H1 (cell line): ENCODE data around the gene USP24. TPM values are rescaled to one million over a fixed set of nuclear protein-coding genes. Genes with fewer than 3 reads are reported as not detected.

Source experiments
- CTCF ChIA-PET: fragments of 300-600 bp; sonication (Branson Sonifier 250); formaldehyde crosslinking; loops from one replicate; lab custom pipeline; 2021; ENCODE audit not compliant: partially characterized antibody; lab: Charles Lee
- POLR2A ChIA-PET: fragments of 300-600 bp; sonication (Branson Sonifier 250); formaldehyde crosslinking; loops from one replicate; lab custom pipeline; 2021; ENCODE audit warnings: inconsistent platforms; ENCODE audit not compliant: partially characterized antibody; lab: Charles Lee
- DNase-seq, 2 experiments: peaks; one replicate each; pipeline versions ENCODE4 v3.0.0 to v3.0.0-alpha.2; 2010 to 2022; ENCODE audit warnings: low spot score in 2 of 2, low read depth in 1 of 2, mixed read lengths in 1 of 2
- FAIRE-seq: peaks from 2 replicates; lab custom pipeline; 2011; peaks lifted over from hg19 to GRCh38; lab: Jason Lieb, UNC
- H2AFZ ChIP-seq: 2 replicates; pipeline ENCODE4 v1.8.1; 2012; ENCODE audit warnings: low read length, inconsistent platforms
- H2AK5ac ChIP-seq: 2 replicates; pipeline ENCODE4 v1.6.1; 2013; ENCODE audit warnings: low read depth, low read length
- H2BK120ac ChIP-seq: replicated peaks from 2 replicates; pipeline ENCODE3; 2013; ENCODE audit warnings: low read depth, low read length, inconsistent platforms
- H2BK12ac ChIP-seq: 2 replicates; pipeline ENCODE4 v1.6.1; 2013; ENCODE audit warnings: low read depth, low read length
- H2BK15ac ChIP-seq: 2 replicates; pipeline ENCODE4 v1.6.1; 2013; ENCODE audit warnings: low read length
- H2BK20ac ChIP-seq: 2 replicates; pipeline ENCODE4 v1.6.1; 2013; ENCODE audit warnings: low read length
- H2BK5ac ChIP-seq: 2 replicates; pipeline ENCODE4 v1.6.1; 2013; ENCODE audit warnings: low read depth, low read length
- H3K14ac ChIP-seq: 2 replicates; pipeline ENCODE4 v1.6.1; 2013; ENCODE audit warnings: inconsistent platforms; ENCODE audit not compliant: insufficient read length
- H3K18ac ChIP-seq: 2 replicates; pipeline ENCODE4 v1.6.1; 2013; ENCODE audit warnings: low read length; ENCODE audit errors: extremely low read depth
- H3K23ac ChIP-seq: 2 replicates; pipeline ENCODE4 v1.6.1; 2013; ENCODE audit warnings: inconsistent platforms; ENCODE audit not compliant: insufficient read length
- H3K23me2 ChIP-seq: 2 replicates; pipeline ENCODE4 v1.6.1; 2013; ENCODE audit warnings: low read depth, low read length
- H3K27ac ChIP-seq: 2 replicates; pipeline ENCODE4 v1.6.1; 2011; ENCODE audit warnings: low read depth, low read length, inconsistent platforms
- H3K27me3 ChIP-seq, 4 experiments: replicated peaks in 1 of 4; 1 replicate in 1 of 4; 2 replicates in 3 of 4; pipeline versions ENCODE4 v1.6.1 to v1.8.1; 2011 to 2013; ENCODE audit warnings: low read length in 3 of 4, mild to moderate bottlenecking in 3 of 4, inconsistent platforms in 2 of 4, mixed read lengths in 2 of 4, moderate library complexity in 1 of 4; ENCODE audit not compliant: control insufficient read depth in 3 of 4, insufficient read depth in 3 of 4; ENCODE audit errors: extremely low read depth in 1 of 4
- H3K36me3 ChIP-seq, 4 experiments: 2 replicates each; pipeline versions ENCODE4 v1.6.1 to v1.8.1; 2011 to 2013; ENCODE audit warnings: mild to moderate bottlenecking in 4 of 4, low read length in 3 of 4, moderate library complexity in 2 of 4, control low read depth in 1 of 4, inconsistent platforms in 1 of 4; ENCODE audit not compliant: insufficient read depth in 4 of 4, control insufficient read depth in 2 of 4
- H3K4ac ChIP-seq: replicated peaks from 2 replicates; pipeline ENCODE3; 2013; ENCODE audit warnings: low read length, low read depth, mixed read lengths, inconsistent platforms; ENCODE audit not compliant: insufficient read length
- H3K4me1 ChIP-seq, 4 experiments: replicated peaks in 1 of 4; 1 replicate in 1 of 4; 2 replicates in 3 of 4; pipeline versions ENCODE4 v1.6.1 to v1.8.1; 2011 to 2013; ENCODE audit warnings: low read length in 3 of 4, inconsistent platforms in 2 of 4, mixed read lengths in 1 of 4; ENCODE audit not compliant: insufficient read depth in 4 of 4, control insufficient read depth in 3 of 4
- H3K4me2 ChIP-seq, 2 experiments: 2 replicates each; pipeline versions ENCODE4 v1.6.1 to v1.8.1; 2011 to 2013; ENCODE audit warnings: low read depth in 2 of 2, low read length in 2 of 2, control low read depth in 1 of 2, inconsistent platforms in 1 of 2, mild to moderate bottlenecking in 1 of 2; ENCODE audit not compliant: insufficient read depth in 1 of 2
- H3K4me3 ChIP-seq, 4 experiments: fragments of 200-600, 300-600 bp in 1 of 4; sonication (generic), shearing (Covaris generic), sonication (Bioruptor Twin) in 1 of 4; 2 replicates each; pipeline versions ENCODE4 v1.5.1 to v1.8.1; 2011 to 2016; ENCODE audit warnings: low read length in 4 of 4, low read depth in 3 of 4, control low read depth in 2 of 4, inconsistent platforms in 2 of 4, mild to moderate bottlenecking in 2 of 4, mixed read lengths in 1 of 4, moderate library complexity in 1 of 4; ENCODE audit not compliant: insufficient read depth in 2 of 4; ENCODE audit errors: extremely low read depth in 1 of 4
- H3K56ac ChIP-seq: replicated peaks from 2 replicates; pipeline ENCODE3; 2013; ENCODE audit warnings: low read depth, mild to moderate bottlenecking, mixed read lengths, low read length, inconsistent platforms; ENCODE audit not compliant: insufficient read length
- H3K79me1 ChIP-seq: 2 replicates; pipeline ENCODE4 v1.6.1; 2013; ENCODE audit warnings: low read depth, low read length, control low read depth
- H3K79me2 ChIP-seq, 2 experiments: 2 replicates each; pipeline versions ENCODE4 v1.6.1 to v1.8.1; 2012 to 2013; ENCODE audit warnings: low read length in 2 of 2, mild to moderate bottlenecking in 2 of 2, inconsistent platforms in 1 of 2; ENCODE audit not compliant: insufficient read depth in 2 of 2, control insufficient read depth in 1 of 2
- H3K9ac ChIP-seq, 4 experiments: replicated peaks in 1 of 4; 1 replicate in 1 of 4; 2 replicates in 3 of 4; pipeline versions ENCODE4 v1.6.1 to v1.8.1; 2011 to 2013; ENCODE audit warnings: low read depth in 3 of 4, low read length in 3 of 4, control low read depth in 2 of 4, mild to moderate bottlenecking in 2 of 4, moderate library complexity in 2 of 4, inconsistent platforms in 1 of 4; ENCODE audit errors: extremely low read depth in 1 of 4
- H3K9me3 ChIP-seq, 2 experiments: 2 replicates each; pipeline versions ENCODE4 v1.6.1 to v1.8.1; 2012 to 2013; ENCODE audit warnings: mild to moderate bottlenecking in 2 of 2, moderate library complexity in 2 of 2, control low read depth in 1 of 2, inconsistent platforms in 1 of 2, low read depth in 1 of 2, low read length in 1 of 2, mixed read lengths in 1 of 2; ENCODE audit not compliant: insufficient read depth in 2 of 2
- H4K20me1 ChIP-seq, 2 experiments: replicated peaks in 1 of 2; 2 replicates each; pipeline versions ENCODE3 to v1.8.1; 2011 to 2013; ENCODE audit warnings: inconsistent platforms in 2 of 2, low read length in 2 of 2, mild to moderate bottlenecking in 1 of 2; ENCODE audit not compliant: insufficient read depth in 2 of 2, control insufficient read depth in 1 of 2
- H4K5ac ChIP-seq: 2 replicates; pipeline ENCODE4 v1.6.1; 2013; ENCODE audit warnings: low read length, low read depth, mixed read lengths, inconsistent platforms; ENCODE audit not compliant: insufficient read length
- H4K8ac ChIP-seq: 2 replicates; pipeline ENCODE4 v1.8.0; 2013; ENCODE audit warnings: mild to moderate bottlenecking, moderate library complexity, low read length, inconsistent platforms; ENCODE audit not compliant: insufficient read depth; ENCODE audit errors: extremely low read depth
- H4K91ac ChIP-seq: replicated peaks from 2 replicates; pipeline ENCODE3; 2013; ENCODE audit warnings: low read length, mixed read lengths, inconsistent platforms; ENCODE audit not compliant: insufficient read length
- BACH1 ChIP-seq: IDR thresholded peaks from 2 replicates; pipeline ENCODE4 v1.6.1; 2012; ENCODE audit warnings: low read length, improper control_type of control experiment
- CTBP2 ChIP-seq: IDR thresholded peaks from 2 replicates; pipeline ENCODE4 v1.7.0; 2011; ENCODE audit warnings: borderline replicate concordance, mild to moderate bottlenecking, moderate library complexity, mixed read lengths, low read length; ENCODE audit not compliant: insufficient read depth, insufficient read length
- EZH2 ChIP-seq: fragments of 200-600 bp; sonication (generic); IDR thresholded peaks from 2 replicates; pipeline ENCODE4 v1.7.1; 2012; ENCODE audit warnings: low read depth, mild to moderate bottlenecking, moderate library complexity, low read length, inconsistent platforms; ENCODE audit not compliant: severe bottlenecking
- GTF2F1 ChIP-seq: IDR thresholded peaks from 2 replicates; pipeline ENCODE4 v1.6.1; 2012; ENCODE audit warnings: low read depth, low read length, improper control_type of control experiment, borderline replicate concordance
- KDM5A ChIP-seq: fragments of 200-600 bp; IDR thresholded peaks from 2 replicates; pipeline ENCODE4 v1.7.1; 2012; ENCODE audit warnings: mild to moderate bottlenecking, low read length, inconsistent platforms, mixed read lengths
- POLR2A ChIP-seq, 2 experiments: IDR thresholded peaks; 1 replicate in 1 of 2; 2 replicates in 1 of 2; pipeline ENCODE4 v1.6.1; 2011; ENCODE audit warnings: low read depth in 2 of 2, low read length in 2 of 2, mild to moderate bottlenecking in 2 of 2; ENCODE audit errors: control extremely low read depth in 1 of 2
- RBBP5 ChIP-seq: IDR thresholded peaks from 2 replicates; pipeline ENCODE4 v1.7.1; 2012; ENCODE audit warnings: low read depth, mild to moderate bottlenecking, inconsistent platforms, low read length, moderate library complexity, borderline replicate concordance
- SIN3A ChIP-seq, 2 experiments: IDR thresholded peaks in 1 of 2; conservative IDR thresholded peaks in 1 of 2; 2 replicates each; pipeline ENCODE4 v1.6.1; 2011 to 2012; ENCODE audit warnings: low read length in 2 of 2, improper control_type of control experiment in 1 of 2, low read depth in 1 of 2, mild to moderate bottlenecking in 1 of 2
- SIX5 ChIP-seq: IDR thresholded peaks from 2 replicates; pipeline ENCODE4 v1.6.1; 2011; ENCODE audit warnings: mild to moderate bottlenecking, low read depth, low read length
- SP1 ChIP-seq: IDR thresholded peaks from 2 replicates; pipeline ENCODE4 v1.6.1; 2011; ENCODE audit warnings: low read depth, low read length
- SRF ChIP-seq: IDR thresholded peaks from 2 replicates; pipeline ENCODE4 v1.6.1; 2011; ENCODE audit warnings: mild to moderate bottlenecking, low read depth, low read length, moderate library complexity
- TBP ChIP-seq: IDR thresholded peaks from 2 replicates; pipeline ENCODE4 v1.6.1; 2011; ENCODE audit warnings: low read depth, low read length, improper control_type of control experiment
- TEAD4 ChIP-seq: IDR thresholded peaks from 2 replicates; pipeline ENCODE4 v1.6.1; 2012; ENCODE audit warnings: low read depth, low read length, inconsistent platforms, mixed read lengths
- ZNF274 ChIP-seq: IDR thresholded peaks from 2 replicates; pipeline ENCODE4 v1.7.0; 2012; ENCODE audit warnings: low read length, borderline replicate concordance; ENCODE audit errors: extremely low read depth
- WGBS, 2 experiments: shearing (Covaris generic) in 1 of 2; methylation state at CpG; one replicate each; pipeline versions ENCODE4 v1.1.6 to v1.1.7; 2013 to 2015; ENCODE audit warnings: low lambda C conversion rate in 2 of 2, mixed read lengths in 2 of 2, inconsistent platforms in 1 of 2, low coverage in 1 of 2, missing lambda C conversion rate in 1 of 2; ENCODE audit not compliant: insufficient replicate concordance in 2 of 2, insufficient coverage in 1 of 2, insufficient read length in 1 of 2; ENCODE audit errors: extremely low coverage in 1 of 2, missing lambda C conversion rate in 1 of 2; 5-methylcytosine and 5-hydroxymethylcytosine counted together
- polyA plus RNA-seq, 7 experiments: library from polyadenylated mRNA; depleted of rRNA in 3 of 7; stranded (reverse) in 5 of 7; unstranded in 2 of 7; fragments of >200 nt in 5 of 7; fragments of 200-250 nt in 2 of 7; gene quantifications; 1 replicate in 5 of 7; 2 replicates in 1 of 7; 4 replicates in 1 of 7; pipeline versions ENCODE4 v1.2.1 to v1.2.3, GENCODE V29; 2011 to 2013; ENCODE audit warnings: missing spikeins in 2 of 7, mixed read lengths in 2 of 7
- total RNA-seq: library from RNA; stranded (reverse); fragmentation: NEBNext Ultra II Directional; extraction: Animal tissue kit (Norgen Biotek cat#: 25700); gene quantifications from 2 replicates; pipeline ENCODE4 v1.2.1, GENCODE V29; 2021
- TF ChIP-seq, protein P1 (sequence below): IDR thresholded peaks from 2 replicates; pipeline ENCODE4 v1.6.1; 2012; ENCODE audit warnings: inconsistent platforms

Gene USP24
- total and polyA plus RNA-seq, 2 of the 8 experiments (the other 6 are each of a cell fraction or from before 2014, with no cell fraction given), result 11.1 to 34.6 TPM

DNA sequence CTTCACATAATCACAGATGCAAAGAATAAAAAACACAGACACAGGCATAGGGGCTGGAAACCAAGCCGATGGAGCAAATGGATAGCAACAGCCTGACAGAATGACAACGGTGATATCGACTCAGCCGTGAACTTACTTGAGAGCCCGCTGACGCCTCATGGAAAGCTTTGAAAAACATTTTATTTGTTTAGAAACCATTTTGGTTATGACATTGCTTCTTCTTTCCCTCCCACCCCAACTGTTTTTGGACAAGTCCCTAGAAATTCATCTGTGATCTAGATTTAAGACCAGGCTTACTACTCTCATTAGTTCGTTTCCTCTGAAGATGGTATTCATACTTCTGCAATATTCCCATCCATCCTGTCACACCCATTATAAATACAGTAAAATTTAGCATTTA, 130.9 kb downstream of the USP24 start:
- Histone ChIP-seq H3K27me3 (no peaks in the 10 kb centered on the region), H3K14ac (no peak overlapping the region), H3K79me1 (no peaks in the 10 kb centered on the region), H3K4me1 (no peaks in the 10 kb centered on the region; a peak in 1 of 7 replicates), H4K5ac (no peak overlapping the region), H3K9me3 (no peaks in the 10 kb centered on the region), H3K23ac (no peak overlapping the region), H3K4me2 (no peak overlapping the region), H3K36me3 (peaks cover 15 to 57% (median 38%) of the 10 kb centered on the region in 4 experiments), H3K56ac (no peak overlapping the region), H3K27ac (no peak overlapping the region), H2AK5ac (no peak overlapping the region), H3K18ac (no peak overlapping the region), H3K4me3 (no peak overlapping the region), H2BK12ac (no peak overlapping the region), H4K91ac (no peak overlapping the region), H3K4ac (no peak overlapping the region), H2BK20ac (no peak overlapping the region), H2AFZ (no peak overlapping the region), H3K23me2 (no peaks in the 10 kb centered on the region), H4K20me1 (no peaks in the 10 kb centered on the region), H2BK5ac (no peak overlapping the region), H3K79me2 (no peaks in the 10 kb centered on the region), H2BK15ac (no peak overlapping the region), H2BK120ac (no peak overlapping the region), H4K8ac (no peak overlapping the region), H3K9ac (no peak overlapping the region)
- FAIRE-seq (no peak), DNase-seq (no peak)
- CTCF ChIA-PET, result no interaction called here
- POLR2A ChIA-PET, result no interaction called here
- WGBS, 2 experiments, result 95% methylated on average over 7 of the region's 7 CpGs; no CpG with 5 or more reads in 1 of the 2 experiments
- TF ChIP-seq EZH2 (no peak), CTBP2 (no peak), KDM5A (no peak), BACH1 (no peak), TEAD4 (no peak), POLR2A (IDR thresholded peaks at IDR 0.05; ENCODE audit: control extremely low read depth in 1 of 2, low read depth in 2 of 2, low read length in 2 of 2) (no peak), SIN3A (conservative IDR thresholded peaks at IDR 0.05 in 1 of 2, IDR thresholded peaks at IDR 0.05 in 1 of 2; ENCODE audit: low read depth in 1 of 2, low read length in 2 of 2) (no peak), RBBP5 (no peak), TBP (no peak), GTF2F1 (no peak), SIX5 (no peak), SP1 (no peak), SRF (no peak), ZNF274 (no peak)
- TF ChIP-seq, protein P1, sequence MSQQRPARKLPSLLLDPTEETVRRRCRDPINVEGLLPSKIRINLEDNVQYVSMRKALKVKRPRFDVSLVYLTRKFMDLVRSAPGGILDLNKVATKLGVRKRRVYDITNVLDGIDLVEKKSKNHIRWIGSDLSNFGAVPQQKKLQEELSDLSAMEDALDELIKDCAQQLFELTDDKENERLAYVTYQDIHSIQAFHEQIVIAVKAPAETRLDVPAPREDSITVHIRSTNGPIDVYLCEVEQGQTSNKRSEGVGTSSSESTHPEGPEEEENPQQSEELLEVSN, result no peak
